Mammary epithelial cell (primary cell): ENCODE measurements around the gene NXPH4.

Source experiments
- CTCF ChIP-seq, 2 donors: IDR thresholded peaks in 1 of 2; conservative IDR thresholded peaks in 1 of 2; 2 replicates each; pipeline ENCODE4 v1.5.1; 2011 to 2012; ENCODE audit warnings: inconsistent platforms in 2 of 2, low read length in 2 of 2, mild to moderate bottlenecking in 2 of 2, control low read depth in 1 of 2, low read depth in 1 of 2; ENCODE audit not compliant: insufficient read depth in 1 of 2; ENCODE audit errors: extremely low read depth in 1 of 2
- EZH2 ChIP-seq: IDR thresholded peaks from 2 replicates; pipeline ENCODE4 v1.6.1; 2012; ENCODE audit warnings: low read length, inconsistent platforms, borderline replicate concordance

DNA sequence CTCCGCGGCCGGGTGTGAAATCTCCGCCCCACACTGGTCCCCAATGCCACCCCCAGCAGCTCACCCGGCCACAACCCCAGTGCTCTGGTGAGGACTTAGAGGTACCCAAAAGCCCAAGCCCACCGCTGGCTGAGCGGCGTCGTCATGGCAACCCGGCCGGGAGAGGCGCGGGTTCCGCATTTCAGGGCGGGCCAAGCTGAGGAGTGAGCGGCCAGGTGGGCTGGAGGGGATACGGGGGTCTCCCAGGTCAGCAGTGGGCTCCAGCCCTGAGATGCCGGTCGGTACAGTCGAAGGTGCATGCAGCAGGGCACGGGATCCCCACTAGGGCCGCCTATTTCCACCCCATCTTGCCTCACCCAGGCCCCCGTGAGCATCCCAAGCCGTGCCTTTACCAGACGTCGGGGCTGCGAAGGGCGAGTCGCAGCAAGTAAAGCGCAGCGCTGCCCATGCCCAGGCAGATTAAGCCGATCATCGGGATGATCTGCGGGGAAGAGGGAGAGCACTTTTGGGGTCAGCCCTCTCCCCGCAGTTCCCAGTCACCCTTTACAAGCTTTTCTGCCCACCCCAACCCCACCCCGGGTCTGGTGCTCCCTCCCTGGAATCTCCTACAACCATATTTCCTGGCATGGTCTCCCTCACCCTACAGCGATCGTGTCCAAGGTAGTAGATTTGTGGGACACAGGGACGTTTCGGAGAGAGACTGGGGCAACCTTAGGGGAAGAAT, 19.8 kb downstream of the NXPH4 start:
- no peak for TF ChIP-seq CTCF (conservative IDR thresholded peaks at IDR 0.05 in 1 of 2, IDR thresholded peaks at IDR 0.05 in 1 of 2; ENCODE audit: extremely low read depth in 1 of 2, insufficient read depth in 1 of 2, low read depth in 1 of 2, low read length in 2 of 2)
- TF ChIP-seq EZH2, result no peak
